ENCODE results near the gene FSTL3.
A peak's percentile ranks its signal among the peaks of the same experiment; 100 is the strongest.

Gene FSTL3

GRCh38 chr19:645912-646778, 30.0 kb upstream of the FSTL3 start:
- DNase-seq, result no peak

GRCh38 chr19:646779-647565, 29.2 kb upstream of the FSTL3 start:
- DNase-seq, result no peak

- no peak for DNase-seq
Observed at GRCh38 chr19:647566-648284, 28.5 kb upstream of the FSTL3 start.

GRCh38 chr19:648305-648704, 27.9 kb upstream of the FSTL3 start:
- DNase-seq, result no peak

- DNase-seq, result no peak
Observed at GRCh38 chr19:648904-649801, 27.0 kb upstream of the FSTL3 start.

GRCh38 chr19:650121-650520, 26.1 kb upstream of the FSTL3 start:
- no peak for DNase-seq

- no peak for DNase-seq
Observed at GRCh38 chr19:651114-651818, 24.9 kb upstream of the FSTL3 start.

- no peak for DNase-seq
Observed at GRCh38 chr19:651991-652390, 24.2 kb upstream of the FSTL3 start.

GRCh38 chr19:652467-653389, 23.5 kb upstream of the FSTL3 start:
- no peak for DNase-seq

- DNase-seq, result no peak
Observed at GRCh38 chr19:653425-653824, 22.8 kb upstream of the FSTL3 start.

- DNase-seq, result no peak
Observed at GRCh38 chr19:655691-656090, 20.5 kb upstream of the FSTL3 start.

GRCh38 chr19:656751-657559, 19.2 kb upstream of the FSTL3 start:
- DNase-seq, result no peak

GRCh38 chr19:657611-658010, 18.6 kb upstream of the FSTL3 start:
- no peak for DNase-seq

GRCh38 chr19:658059-658839, 17.9 kb upstream of the FSTL3 start:
- no peak for DNase-seq

- DNase-seq, result peak in 2 of 4 experiments; percentile 18 to 46
Observed at GRCh38 chr19:658916-659839, 17.0 kb upstream of the FSTL3 start.

- peak in 3 of 4 experiments; percentile 36 to 59 (median 47) for DNase-seq
Observed at GRCh38 chr19:660793-661426, 15.3 kb upstream of the FSTL3 start.

Data from suppressor macrophage (primary cell).